Measurements from ENCODE around the gene PUS7. TPM values are rescaled to one million over a fixed set of nuclear protein-coding genes. Genes with fewer than 3 reads are reported as not detected.
"Not testable (repeated sequence)": the region's sequence is repeated elsewhere in the genome, so short reads cannot be mapped to it uniquely, and the experiment has no call there.

Gene PUS7
- total RNA-seq = 17.4 and 18.0 TPM in 2 replicates

- intact Hi-C loops (cut with micrococcal nuclease) = loop anchor here (1.0 kb wide), 1 partner anchor 10 kb away; the partner anchor contains the start of gene RINT1
These were observed at the start of gene PUS7 for GRCh38 chr7:105521717-105522463. PUS7 (minus strand) TSS chr7:105522271; CDS start chr7:105508512, 13,759 bp downstream.

- intact Hi-C loops (cut with micrococcal nuclease) = no loop called here
These were observed 45.8 kb upstream of the PUS7 start for GRCh38 chr7:105567821-105568220.

- intact Hi-C loops (cut with micrococcal nuclease) = no loop called here
These were observed 45.0 kb upstream of the PUS7 start for GRCh38 chr7:105567024-105567423.

- intact Hi-C loops (cut with micrococcal nuclease) = no loop called here
These were observed 43.1 kb upstream of the PUS7 start for GRCh38 chr7:105565190-105565589.

- intact Hi-C loops (cut with micrococcal nuclease) = no loop called here
These were observed 37.9 kb upstream of the PUS7 start for GRCh38 chr7:105559926-105560325.

- intact Hi-C loops (cut with micrococcal nuclease) = no loop called here
These were observed 16.3 kb upstream of the PUS7 start for GRCh38 chr7:105538339-105538738.

GRCh38 chr7:105532709-105533460, 10.8 kb upstream of the PUS7 start:
- intact Hi-C loops (cut with micrococcal nuclease) = loop anchor here (1.0 to 5.0 kb wide), 7 partner anchors 11 to 579 kb away; partner anchors contain the start of genes KMT2E, PUS7 and SYPL1

- intact Hi-C loops (cut with micrococcal nuclease) = loop anchor here (1.0 to 5.0 kb wide), 8 partner anchors 10 to 587 kb away; partner anchors contain the start of genes KMT2E, PUS7 and SYPL1
These were observed 10.0 kb upstream of the PUS7 start, which contains the start of gene RINT1 for GRCh38 chr7:105531792-105532671. RINT1 (plus strand) TSS chr7:105532201; CDS start chr7:105532316, 115 bp downstream.

- intact Hi-C loops (cut with micrococcal nuclease) = loop anchor here (5.0 kb wide), 4 partner anchors 57 to 582 kb away; partner anchors contain the start of gene SYPL1
These were observed 8.5 kb upstream of the PUS7 start for GRCh38 chr7:105530546-105530945.

- intact Hi-C loops (cut with micrococcal nuclease) = loop anchor here (5.0 kb wide), 4 partner anchors 57 to 582 kb away; partner anchors contain the start of gene SYPL1
These were observed 8.1 kb upstream of the PUS7 start for GRCh38 chr7:105530126-105530525.

GRCh38 chr7:105527737-105528136, 5.7 kb upstream of the PUS7 start:
- intact Hi-C loops (cut with micrococcal nuclease) = not testable (repeated sequence)

GRCh38 chr7:105524840-105525239, 2.8 kb upstream of the PUS7 start:
- intact Hi-C loops (cut with micrococcal nuclease) = no loop called here

GRCh38 chr7:105524423-105524822, 2.4 kb upstream of the PUS7 start:
- intact Hi-C loops (cut with micrococcal nuclease) = not testable (repeated sequence)

GRCh38 chr7:105521027-105521716, 899 bp downstream of the PUS7 start:
- intact Hi-C loops (cut with micrococcal nuclease) = no loop called here

- intact Hi-C loops (cut with micrococcal nuclease) = not testable (repeated sequence)
These were observed 1.5 kb downstream of the PUS7 start for GRCh38 chr7:105520620-105521019.

- intact Hi-C loops (cut with micrococcal nuclease) = no loop called here
These were observed 2.7 kb downstream of the PUS7 start for GRCh38 chr7:105519353-105519752.

GRCh38 chr7:105515610-105516009, 6.5 kb downstream of the PUS7 start:
- intact Hi-C loops (cut with micrococcal nuclease) = not testable (repeated sequence)

GRCh38 chr7:105512926-105513526, 9.0 kb downstream of the PUS7 start:
- intact Hi-C loops (cut with micrococcal nuclease) = no loop called here

- intact Hi-C loops (cut with micrococcal nuclease) = no loop called here
These were observed 9.7 kb downstream of the PUS7 start for GRCh38 chr7:105512415-105512814.

GRCh38 chr7:105502173-105502572, 19.9 kb downstream of the PUS7 start:
- intact Hi-C loops (cut with micrococcal nuclease) = no loop called here
